Ammon's horn (tissue), 1 donor: ENCODE data around the gene PUDP.

Experiments
- DNase-seq: peaks from one replicate; pipeline ENCODE4 v3.0.0-alpha.2; 2016; ENCODE audit warnings: low spot score

PUDP gene

GRCh38 chrX:7146703-7147412 is 1.1 kb downstream of the PUDP start:
- DNase-seq, result no peak

- DNase-seq, result no peak
Measured at GRCh38 chrX:7146020-7146702, 1.8 kb downstream of the PUDP start.

GRCh38 chrX:7145454-7145853 is 2.5 kb downstream of the PUDP start:
- no peak for DNase-seq

- no peak for DNase-seq
Measured at GRCh38 chrX:7143941-7144525, 3.9 kb downstream of the PUDP start.

GRCh38 chrX:7143076-7143475 is 4.9 kb downstream of the PUDP start:
- DNase-seq, result no peak

- DNase-seq, result no peak
Measured at GRCh38 chrX:7139202-7140081, 8.5 kb downstream of the PUDP start.

- DNase-seq, result no peak
Measured at GRCh38 chrX:7134981-7135380, 13.0 kb downstream of the PUDP start.

GRCh38 chrX:7133050-7133440 is 14.9 kb downstream of the PUDP start:
- DNase-seq, result no peak

GRCh38 chrX:7132335-7133049 is 15.5 kb downstream of the PUDP start:
- DNase-seq, result peak; percentile 14

GRCh38 chrX:7131621-7132020 is 16.3 kb downstream of the PUDP start:
- DNase-seq, result no peak

GRCh38 chrX:7127056-7127455 is 20.9 kb downstream of the PUDP start:
- no peak for DNase-seq

GRCh38 chrX:7120878-7121219 is 27.1 kb downstream of the PUDP start:
- no peak for DNase-seq

GRCh38 chrX:7119950-7120877 is 27.7 kb downstream of the PUDP start:
- DNase-seq, result no peak

- no peak for DNase-seq
Measured at GRCh38 chrX:7117587-7117986, 30.4 kb downstream of the PUDP start.

- no peak for DNase-seq
Measured at GRCh38 chrX:7116081-7116480, 31.9 kb downstream of the PUDP start.

GRCh38 chrX:7115557-7115956 is 32.4 kb downstream of the PUDP start:
- DNase-seq, result no peak

GRCh38 chrX:7112071-7112470 is 35.9 kb downstream of the PUDP start:
- DNase-seq, result no peak

- DNase-seq, result no peak
Measured at GRCh38 chrX:7111518-7111917, 36.4 kb downstream of the PUDP start.

- DNase-seq, result no peak
Measured at GRCh38 chrX:7110821-7111276, 37.1 kb downstream of the PUDP start.
